Prostate gland (tissue), 2 donors: Measurements from ENCODE around the gene FBXL7. TPM values are rescaled to one million over a fixed set of nuclear protein-coding genes. Genes with fewer than 3 reads are reported as not detected.

ENCODE experiments used
- DNase-seq: peaks from one replicate; pipeline ENCODE4 v3.0.0-alpha.2; 2019; ENCODE audit warnings: low spot score
- H3K27ac ChIP-seq, 2 donors: fragments of 200-600 bp; sonication (generic); 2 replicates each; pipeline ENCODE4 v1.5.1; 2017 to 2019
- H3K27me3 ChIP-seq: fragments of 200-600 bp; sonication (generic); replicated peaks from 2 replicates; pipeline ENCODE4 v1.5.1; 2019; ENCODE audit not compliant: insufficient read depth
- H3K36me3 ChIP-seq, 2 donors: fragments of 200-600 bp; sonication (generic); 1 replicate in 1 of 2; 2 replicates in 1 of 2; pipeline versions ENCODE4 v1.5.1 to v1.8.1; 2017 to 2019
- H3K4me1 ChIP-seq: fragments of 200-600 bp; sonication (generic); replicated peaks from 2 replicates; pipeline ENCODE4 v1.5.1; 2019
- H3K4me3 ChIP-seq, 2 donors: fragments of 200-600 bp; sonication (generic); 2 replicates each; pipeline ENCODE4 v1.5.1; 2017 to 2019
- H3K9me3 ChIP-seq: fragments of 200-600 bp; sonication (generic); 2 replicates; pipeline ENCODE4 v1.5.1; 2017
- CTCF ChIP-seq, 4 experiments: fragments of 200-600 bp in 2 of 4; fragments of 450-650 bp in 2 of 4; sonication (generic) in 2 of 4; IDR thresholded peaks; 1 replicate in 3 of 4; 2 replicates in 1 of 4; pipeline ENCODE4 v1.5.1; 2016 to 2019; ENCODE audit warnings: antibody characterized with exemption in 4 of 4, mild to moderate bottlenecking in 2 of 4, moderate library complexity in 2 of 4
- POLR2A ChIP-seq: fragments of 450-650 bp; IDR thresholded peaks from one replicate; pipeline ENCODE4 v1.6.1; 2016; ENCODE audit warnings: antibody characterized with exemption, mild to moderate bottlenecking
- POLR2AphosphoS5 ChIP-seq: sonication (generic); formaldehyde crosslinking; IDR thresholded peaks from one replicate; pipeline ENCODE4 v1.6.1; 2017; ENCODE audit warnings: antibody characterized with exemption
- WGBS: methylation state at CpG from one replicate; pipeline ENCODE4 v1.1.5; 2018; 5-methylcytosine and 5-hydroxymethylcytosine counted together
- intact Hi-C: fragments of 100-400 bp; cut with DNase I; formaldehyde crosslinking; loops from one replicate; pipeline ENCODE4 v1.14.2; 2022
- total RNA-seq, 2 donors: library from RNA; depleted of rRNA; stranded (reverse); fragments of >200 nt; gene quantifications; one replicate each; pipeline ENCODE4 v1.1.0, GENCODE V29; 2016

FBXL7 gene
- total RNA-seq, 2 donors from 2014 or later = 21.2 to 24.2 TPM

GRCh38 chr5:15476977-15477376 is 23.0 kb upstream of the FBXL7 start:
- Histone ChIP-seq H3K4me1 (no peaks in the 10 kb centered on the region), H3K9me3 (no peaks in the 10 kb centered on the region), H3K4me3 (no peak overlapping the region), H3K27me3 (no peaks in the 10 kb centered on the region), H3K27ac (no peak overlapping the region), H3K36me3 (no peaks in the 10 kb centered on the region)
- no peak for DNase-seq
- TF ChIP-seq POLR2A (no peak), CTCF (IDR thresholded peaks at IDR 0.05) (no peak), POLR2AphosphoS5 (no peak)
- intact Hi-C loops = no loop called here
- 92% methylated on average over 3 of the region's 3 CpGs for WGBS

- no peaks in the 10 kb centered on the region for H3K36me3 ChIP-seq
- H3K9me3 ChIP-seq = no peaks in the 10 kb centered on the region
- TF ChIP-seq CTCF (IDR thresholded peaks at IDR 0.05) (no peak), POLR2AphosphoS5 (no peak), POLR2A (no peak)
- WGBS = 82% methylated on average over 2 of the region's 2 CpGs
- intact Hi-C loops = no loop called here
- no peaks in the 10 kb centered on the region for H3K4me1 ChIP-seq
- DNase-seq = no peak
- H3K27ac ChIP-seq = no peak overlapping the region
- no peak overlapping the region for H3K4me3 ChIP-seq
- no peaks in the 10 kb centered on the region for H3K27me3 ChIP-seq
Measured at GRCh38 chr5:15480436-15480835, 19.5 kb upstream of the FBXL7 start.

- DNase-seq = peak; percentile 50
- Histone ChIP-seq H3K4me3 (no peak overlapping the region), H3K27ac (no peak overlapping the region), H3K36me3 (no peaks in the 10 kb centered on the region), H3K9me3 (no peaks in the 10 kb centered on the region), H3K4me1 (no peaks in the 10 kb centered on the region), H3K27me3 (no peaks in the 10 kb centered on the region)
- intact Hi-C loops = no loop called here
- TF ChIP-seq POLR2A (no peak), POLR2AphosphoS5 (peak; percentile 62), CTCF (IDR thresholded peaks at IDR 0.05) (no peak)
- 21% methylated on average over 4 of the region's 4 CpGs for WGBS
Measured at GRCh38 chr5:15483351-15484097, 16.5 kb upstream of the FBXL7 start.

- H3K4me1 ChIP-seq = no peaks in the 10 kb centered on the region
- intact Hi-C loops = no loop called here
- H3K9me3 ChIP-seq = no peaks in the 10 kb centered on the region
- H3K27ac ChIP-seq = no peak overlapping the region
- TF ChIP-seq CTCF (IDR thresholded peaks at IDR 0.05) = no peak
- TF ChIP-seq POLR2A = no peak
- no peak for TF ChIP-seq POLR2AphosphoS5
- no peak overlapping the region for H3K4me3 ChIP-seq
- 58% methylated on average over 2 of the region's 2 CpGs for WGBS
- no peaks in the 10 kb centered on the region for H3K27me3 ChIP-seq
- no peaks in the 10 kb centered on the region for H3K36me3 ChIP-seq
- DNase-seq = no peak
Measured at GRCh38 chr5:15487228-15487627, 12.8 kb upstream of the FBXL7 start.

- TF ChIP-seq CTCF (IDR thresholded peaks at IDR 0.05) (no peak), POLR2AphosphoS5 (peak; percentile 31)
- Histone ChIP-seq H3K27ac (no peak overlapping the region), H3K27me3 (no peaks in the 10 kb centered on the region), H3K9me3 (no peaks in the 10 kb centered on the region), H3K36me3 (no peaks in the 10 kb centered on the region), H3K4me1 (no peaks in the 10 kb centered on the region), H3K4me3 (no peak overlapping the region)
- WGBS = 62% methylated on average over 5 of the region's 5 CpGs
- intact Hi-C loops = no loop called here
- peak; percentile 63 for DNase-seq
Measured at GRCh38 chr5:15489571-15490235, 10.3 kb upstream of the FBXL7 start.
